IPS-NIHi7 (cell line): ENCODE measurements around the gene ZMYM4.
"Not testable (repeated sequence)": the region's sequence is repeated elsewhere in the genome, so short reads cannot be mapped to it uniquely, and the experiment has no call there.

ENCODE experiments used
- DNase-seq: peaks from one replicate; pipeline ENCODE4 v3.0.0; 2012; ENCODE audit warnings: mixed read lengths; ENCODE audit errors: extremely low spot score

ZMYM4 gene

GRCh38 chr1:35326246-35326866 is 57.8 kb downstream of the ZMYM4 start:
- DNase-seq, result no peak

GRCh38 chr1:35331618-35332017 is 63.1 kb downstream of the ZMYM4 start:
- not testable (repeated sequence) for DNase-seq

GRCh38 chr1:35334485-35334884 is 66.0 kb downstream of the ZMYM4 start:
- DNase-seq, result no peak

- DNase-seq, result no peak
These were observed 72.0 kb downstream of the ZMYM4 start for GRCh38 chr1:35340519-35340918.

GRCh38 chr1:35345439-35345981 is 77.0 kb downstream of the ZMYM4 start:
- DNase-seq, result peak; percentile 10

GRCh38 chr1:35350872-35351271 is 82.4 kb downstream of the ZMYM4 start:
- no peak for DNase-seq

- no peak for DNase-seq
These were observed 91.5 kb downstream of the ZMYM4 start for GRCh38 chr1:35359995-35360394.

GRCh38 chr1:35361638-35362037 is 93.1 kb downstream of the ZMYM4 start:
- DNase-seq, result no peak

- no peak for DNase-seq
These were observed 96.2 kb downstream of the ZMYM4 start for GRCh38 chr1:35364741-35365140.

GRCh38 chr1:35367914-35368313 is 99.4 kb downstream of the ZMYM4 start:
- DNase-seq, result no peak

GRCh38 chr1:35369922-35370671 is 101.6 kb downstream of the ZMYM4 start:
- DNase-seq, result no peak

GRCh38 chr1:35371506-35371905 is 103.0 kb downstream of the ZMYM4 start:
- DNase-seq, result no peak

- DNase-seq, result no peak
These were observed 109.0 kb downstream of the ZMYM4 start for GRCh38 chr1:35377555-35377954.

GRCh38 chr1:35379317-35380000 is 111.0 kb downstream of the ZMYM4 start:
- no peak for DNase-seq

GRCh38 chr1:35380111-35380510 is 111.6 kb downstream of the ZMYM4 start:
- not testable (repeated sequence) for DNase-seq

- DNase-seq, result no peak
These were observed 113.6 kb downstream of the ZMYM4 start for GRCh38 chr1:35382107-35382506.

GRCh38 chr1:35386290-35386689 is 117.8 kb downstream of the ZMYM4 start:
- DNase-seq, result no peak

GRCh38 chr1:35386959-35387358 is 118.5 kb downstream of the ZMYM4 start:
- no peak for DNase-seq

- DNase-seq, result peak; percentile 65
These were observed 122.3 kb downstream of the ZMYM4 start for GRCh38 chr1:35390600-35391494.

- no peak for DNase-seq
These were observed 125.9 kb downstream of the ZMYM4 start for GRCh38 chr1:35394386-35394785.

GRCh38 chr1:35398739-35399138 is 130.2 kb downstream of the ZMYM4 start:
- DNase-seq, result no peak

- DNase-seq, result no peak
These were observed 132.5 kb downstream of the ZMYM4 start for GRCh38 chr1:35401049-35401448.
